HCEC 1CT (cell line): Measurements from ENCODE around the gene SLC11A1.

Experiments
- DNase-seq: peaks from one replicate; pipeline ENCODE4 v3.0.0-alpha.2; 2017

Gene SLC11A1

DNA sequence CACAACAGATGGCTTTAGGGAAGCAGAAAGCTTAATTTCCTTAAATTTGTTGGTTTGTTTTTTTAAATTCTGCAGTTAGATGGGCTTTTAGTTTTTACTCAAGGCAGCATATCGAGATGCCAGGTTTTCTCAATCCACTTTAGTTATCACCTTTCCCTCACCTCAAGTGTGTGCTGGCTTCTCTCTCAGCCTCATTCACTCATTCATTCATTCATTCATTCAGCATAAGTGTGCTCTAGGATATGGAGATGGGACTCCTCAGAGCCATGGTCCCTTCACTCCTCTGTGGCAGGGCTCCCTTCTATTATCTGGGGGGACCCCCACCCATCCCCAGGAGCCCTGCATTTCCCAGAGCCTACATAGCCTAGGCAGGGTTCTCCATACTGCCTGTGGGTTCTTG is 55.9 kb downstream of the SLC11A1 start:
- DNase-seq: no peak

DNA sequence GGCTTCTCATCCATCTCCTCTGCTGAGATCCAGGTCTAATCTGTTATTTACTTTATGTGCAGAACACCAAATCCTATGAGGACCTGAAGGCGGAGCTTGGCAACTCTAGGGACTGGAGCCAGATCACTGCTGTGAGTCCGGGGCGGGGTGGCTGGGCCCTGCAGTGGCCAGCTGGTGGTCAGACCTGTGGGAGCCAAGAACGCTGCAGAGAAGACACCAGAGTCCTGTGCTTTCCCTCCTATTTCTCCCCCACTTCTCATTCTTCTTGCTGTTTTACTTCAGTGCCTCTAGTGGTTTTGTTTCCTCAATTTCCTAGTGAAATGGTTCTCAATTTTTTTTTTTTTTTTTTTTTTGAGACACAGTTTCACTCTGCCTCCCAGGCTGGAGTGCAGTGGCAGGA is 56.5 kb downstream of the SLC11A1 start:
- DNase-seq: peak; percentile 12

- DNase-seq: no peak
These were observed 62.8 kb downstream of the SLC11A1 start for GRCh38 chr2:218444692-218445357.

- no peak for DNase-seq
These were observed 63.5 kb downstream of the SLC11A1 start for GRCh38 chr2:218445602-218446001.
